ENCODE data around the gene SCUBE2.

SCUBE2 gene

GRCh38 chr11:9096427-9096826 lies 5.0 kb upstream of the SCUBE2 start:
- in situ Hi-C loops (cut with HindIII; ENCODE audit: low pct_unique_long_range_greater_than_20kb, low sequenced_read_pairs) = no loop called here
- DNase-seq (ENCODE audit: low read depth in 1 of 2, low spot score in 1 of 2) = no peak
- TF ChIP-seq JUND (IDR thresholded peaks at IDR 0.05; ENCODE audit: low read depth) = no peak

- DNase-seq (ENCODE audit: low read depth in 1 of 2, low spot score in 1 of 2) = no peak
- in situ Hi-C loops (cut with HindIII; ENCODE audit: low pct_unique_long_range_greater_than_20kb, low sequenced_read_pairs) = no loop called here
- TF ChIP-seq JUND (IDR thresholded peaks at IDR 0.05; ENCODE audit: low read depth) = no peak
Observed at GRCh38 chr11:9095421-9095820, 4.0 kb upstream of the SCUBE2 start.

- in situ Hi-C loops (cut with HindIII; ENCODE audit: low pct_unique_long_range_greater_than_20kb, low sequenced_read_pairs) = no loop called here
- TF ChIP-seq JUND (IDR thresholded peaks at IDR 0.05; ENCODE audit: low read depth) = no peak
- no peak for DNase-seq (ENCODE audit: low read depth in 1 of 2, low spot score in 1 of 2)
Observed at GRCh38 chr11:9094420-9094819, 3.0 kb upstream of the SCUBE2 start.

GRCh38 chr11:9092853-9093778 lies 1.7 kb upstream of the SCUBE2 start:
- TF ChIP-seq JUND (IDR thresholded peaks at IDR 0.05; ENCODE audit: low read depth) = no peak

GRCh38 chr11:9092072-9092471 lies 673 bp upstream of the SCUBE2 start:
- in situ Hi-C loops (cut with HindIII; ENCODE audit: low pct_unique_long_range_greater_than_20kb, low sequenced_read_pairs) = no loop called here
- no peak for TF ChIP-seq JUND (IDR thresholded peaks at IDR 0.05; ENCODE audit: low read depth)
- DNase-seq (ENCODE audit: low read depth in 1 of 2, low spot score in 1 of 2) = no peak

More at GRCh38 chr11:9092853-9093778, 1.7 kb upstream of the SCUBE2 start:
- in situ Hi-C loops (cut with HindIII; ENCODE audit: low pct_unique_long_range_greater_than_20kb, low sequenced_read_pairs) = no loop called here
- peak; percentile 45 to 55 for DNase-seq (ENCODE audit: low read depth in 1 of 2, low spot score in 1 of 2)

- in situ Hi-C loops (cut with HindIII; ENCODE audit: low pct_unique_long_range_greater_than_20kb, low sequenced_read_pairs) = no loop called here
- TF ChIP-seq JUND (IDR thresholded peaks at IDR 0.05; ENCODE audit: low read depth) = no peak
- no peak for DNase-seq (ENCODE audit: low read depth in 1 of 2, low spot score in 1 of 2)
Observed at GRCh38 chr11:9090488-9091043, 833 bp downstream of the SCUBE2 start.

GRCh38 chr11:9089636-9090035 lies 1.8 kb downstream of the SCUBE2 start:
- TF ChIP-seq JUND (IDR thresholded peaks at IDR 0.05; ENCODE audit: low read depth) = no peak
- peak in 1 of 2 experiments; percentile 21 for DNase-seq (ENCODE audit: low read depth in 1 of 2, low spot score in 1 of 2)
- in situ Hi-C loops (cut with HindIII; ENCODE audit: low pct_unique_long_range_greater_than_20kb, low sequenced_read_pairs) = no loop called here

- no peak for TF ChIP-seq JUND (IDR thresholded peaks at IDR 0.05; ENCODE audit: low read depth)
- in situ Hi-C loops (cut with HindIII; ENCODE audit: low pct_unique_long_range_greater_than_20kb, low sequenced_read_pairs) = no loop called here
- DNase-seq (ENCODE audit: low read depth in 1 of 2, low spot score in 1 of 2) = peak in 1 of 2 experiments; percentile 57
Observed at GRCh38 chr11:9089061-9089460, 2.3 kb downstream of the SCUBE2 start.

- no peak for DNase-seq (ENCODE audit: low read depth in 1 of 2, low spot score in 1 of 2)
- in situ Hi-C loops (cut with HindIII; ENCODE audit: low pct_unique_long_range_greater_than_20kb, low sequenced_read_pairs) = no loop called here
- TF ChIP-seq JUND (IDR thresholded peaks at IDR 0.05; ENCODE audit: low read depth) = no peak
Observed at GRCh38 chr11:9082575-9082974, 8.8 kb downstream of the SCUBE2 start.

- DNase-seq (ENCODE audit: low read depth in 1 of 2, low spot score in 1 of 2) = no peak
- TF ChIP-seq JUND (IDR thresholded peaks at IDR 0.05; ENCODE audit: low read depth) = no peak
- in situ Hi-C loops (cut with HindIII; ENCODE audit: low pct_unique_long_range_greater_than_20kb, low sequenced_read_pairs) = no loop called here
Observed at GRCh38 chr11:9081153-9081552, 10.2 kb downstream of the SCUBE2 start.

- no peak for TF ChIP-seq JUND (IDR thresholded peaks at IDR 0.05; ENCODE audit: low read depth)
- in situ Hi-C loops (cut with HindIII; ENCODE audit: low pct_unique_long_range_greater_than_20kb, low sequenced_read_pairs) = no loop called here
- no peak for DNase-seq (ENCODE audit: low read depth in 1 of 2, low spot score in 1 of 2)
Observed at GRCh38 chr11:9078113-9079086, 13.0 kb downstream of the SCUBE2 start.

GRCh38 chr11:9077164-9077563 lies 14.2 kb downstream of the SCUBE2 start:
- DNase-seq (ENCODE audit: low read depth in 1 of 2, low spot score in 1 of 2) = no peak
- in situ Hi-C loops (cut with HindIII; ENCODE audit: low pct_unique_long_range_greater_than_20kb, low sequenced_read_pairs) = no loop called here
- TF ChIP-seq JUND (IDR thresholded peaks at IDR 0.05; ENCODE audit: low read depth) = no peak
